Measurements from ENCODE around the gene GRIK4.

GRIK4 gene

DNA sequence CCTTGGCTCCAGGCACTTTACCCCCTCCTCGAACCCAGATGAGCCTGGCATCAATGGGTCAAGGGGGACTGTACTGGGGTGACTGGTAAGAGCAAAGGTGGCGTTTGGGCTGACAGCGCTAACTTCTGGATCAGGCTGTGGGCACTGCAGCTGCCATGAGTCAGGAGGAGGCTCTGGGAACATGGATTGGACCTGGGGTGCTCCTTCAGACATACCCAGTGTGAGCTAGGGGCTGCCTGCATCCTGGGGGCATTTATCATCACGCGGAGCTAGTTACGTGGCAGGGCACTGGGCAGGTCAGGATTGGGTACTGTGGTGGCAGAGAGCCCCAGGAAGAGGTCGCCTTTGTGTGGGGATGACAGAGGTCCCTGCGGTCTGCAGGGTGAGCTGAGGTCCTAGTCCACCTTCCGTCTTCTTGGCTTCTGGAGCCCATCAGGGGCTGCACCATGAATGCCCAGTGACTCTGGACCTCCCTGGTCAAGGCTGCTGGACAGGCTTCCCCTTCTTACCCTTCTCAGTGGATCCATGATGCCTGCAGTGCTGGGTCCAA lies 13.1 kb downstream of the GRIK4 start:
- no peak overlapping the region for H3K9ac ChIP-seq
- no peaks in the 10 kb centered on the region for H3K36me3 ChIP-seq
- H3K4me1 ChIP-seq = peaks cover 28% of the 10 kb centered on the region
- TF ChIP-seq Cebpa-rat (IDR thresholded peaks at IDR 0.05) = no peak
- H4K20me1 ChIP-seq = no peaks in the 10 kb centered on the region
- no peak overlapping the region for H3K4me3 ChIP-seq
- H3K27ac ChIP-seq = no peak overlapping the region
- H3K4me2 ChIP-seq = no peak overlapping the region
- H3K27me3 ChIP-seq = no peaks in the 10 kb centered on the region
- H3K9me3 ChIP-seq = no peaks in the 10 kb centered on the region

DNA sequence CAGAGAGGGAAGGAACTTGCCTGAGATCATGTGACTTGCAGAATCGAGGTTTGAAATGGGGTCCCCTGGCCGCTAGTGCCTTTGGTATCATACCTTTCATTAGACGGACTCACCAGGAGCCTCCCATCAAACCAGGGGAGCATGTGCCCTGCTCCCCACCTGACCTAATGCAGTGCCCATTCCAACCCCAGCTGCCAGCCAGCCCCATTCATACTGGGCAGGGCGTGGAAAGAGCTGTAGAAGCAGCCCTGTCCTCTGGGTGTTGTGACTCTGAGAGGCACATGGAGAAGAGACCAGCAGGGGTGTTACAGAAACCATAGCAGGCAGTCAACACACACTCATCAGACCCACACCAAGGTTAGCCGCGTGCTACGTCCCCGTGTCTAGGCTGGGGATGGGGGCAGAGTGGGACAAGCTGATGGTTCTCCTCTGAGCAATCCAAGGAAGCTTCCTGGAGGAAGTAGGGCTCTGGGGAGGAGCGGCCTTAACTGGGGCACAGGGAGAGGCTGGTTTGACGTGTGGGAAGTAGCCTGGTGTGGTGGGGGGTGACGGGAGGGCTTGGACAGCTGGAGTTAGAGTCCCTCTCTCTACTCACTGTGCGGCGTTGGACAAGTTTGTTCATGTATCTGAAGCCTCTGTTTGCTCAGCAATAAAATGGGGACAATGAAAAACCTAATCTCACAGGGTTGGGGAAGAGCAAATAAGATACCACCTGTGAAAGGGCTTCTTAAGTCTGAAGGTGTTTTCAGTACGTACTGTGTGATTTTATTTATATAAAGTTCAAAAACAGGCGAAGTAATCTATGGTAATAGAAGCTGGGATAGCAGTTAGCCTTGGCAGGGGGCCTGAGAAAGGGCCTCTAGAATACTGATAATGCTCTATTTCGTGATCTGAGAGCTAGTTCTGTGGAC lies 14.0 kb downstream of the GRIK4 start:
- H3K27me3 ChIP-seq = no peaks in the 10 kb centered on the region
- H4K20me1 ChIP-seq = no peaks in the 10 kb centered on the region
- H3K27ac ChIP-seq = no peak overlapping the region
- TF ChIP-seq Cebpa-rat (IDR thresholded peaks at IDR 0.05) = no peak
- H3K9me3 ChIP-seq = no peaks in the 10 kb centered on the region
- H3K4me3 ChIP-seq = no peak overlapping the region
- no peak overlapping the region for H3K9ac ChIP-seq
- no peaks in the 10 kb centered on the region for H3K36me3 ChIP-seq
- H3K4me1 ChIP-seq = peaks cover 28% of the 10 kb centered on the region
- H3K4me2 ChIP-seq = no peak overlapping the region

- Histone ChIP-seq H3K9me3 (no peaks in the 10 kb centered on the region), H3K27ac (no peak overlapping the region), H4K20me1 (no peaks in the 10 kb centered on the region), H3K36me3 (no peaks in the 10 kb centered on the region), H3K4me1 (peaks cover 28% of the 10 kb centered on the region), H3K4me3 (no peak overlapping the region), H3K9ac (no peak overlapping the region), H3K4me2 (no peak overlapping the region), H3K27me3 (no peaks in the 10 kb centered on the region)
- TF ChIP-seq Cebpa-rat (IDR thresholded peaks at IDR 0.05) = no peak
Observed at GRCh38 chr11:120526241-120526640, 14.7 kb downstream of the GRIK4 start.

DNA sequence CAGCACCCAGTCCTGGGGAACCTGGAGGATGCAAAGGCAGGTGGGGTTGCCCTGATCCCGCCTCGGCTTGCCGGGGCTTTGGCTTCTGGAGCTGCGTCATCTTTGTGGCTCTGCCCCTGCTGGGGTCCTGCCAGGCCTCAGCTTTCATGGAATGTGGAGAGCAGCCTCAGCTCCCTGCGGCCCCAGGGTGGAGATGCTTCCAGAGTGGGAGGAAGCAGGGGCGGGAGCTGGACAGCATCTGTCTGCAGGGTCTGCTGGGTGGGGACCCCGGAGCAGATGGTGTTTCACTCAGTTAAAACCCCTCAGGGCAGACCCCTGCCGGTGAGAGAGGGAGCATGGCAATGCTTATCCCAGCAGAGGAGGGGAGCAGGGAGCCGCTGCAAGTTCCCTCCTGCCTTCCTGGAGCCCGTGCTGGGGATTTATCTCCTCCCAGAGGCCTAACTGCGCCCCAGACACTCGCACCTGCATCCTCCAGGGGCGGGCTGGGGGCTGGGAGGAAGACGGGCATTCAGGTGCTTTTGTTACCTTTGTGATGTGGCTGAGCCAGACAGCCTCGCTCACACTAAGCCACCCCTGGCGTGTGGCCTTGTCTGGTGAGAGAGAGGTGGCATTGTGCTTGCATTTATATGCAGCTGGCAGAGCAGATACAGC lies 15.7 kb downstream of the GRIK4 start:
- no peaks in the 10 kb centered on the region for H3K36me3 ChIP-seq
- no peak overlapping the region for H3K27ac ChIP-seq
- no peak overlapping the region for H3K4me3 ChIP-seq
- no peaks in the 10 kb centered on the region for H3K27me3 ChIP-seq
- no peaks in the 10 kb centered on the region for H4K20me1 ChIP-seq
- TF ChIP-seq Cebpa-rat (IDR thresholded peaks at IDR 0.05) = no peak
- H3K9ac ChIP-seq = no peak overlapping the region
- H3K9me3 ChIP-seq = no peaks in the 10 kb centered on the region
- peaks cover 22% of the 10 kb centered on the region for H3K4me1 ChIP-seq
- H3K4me2 ChIP-seq = peak overlapping the region; percentile 31; the same call in 1 of the 2 replicates

- Histone ChIP-seq H3K27me3 (no peaks in the 10 kb centered on the region), H3K4me3 (no peak overlapping the region), H3K4me1 (peaks cover 7% of the 10 kb centered on the region), H3K9me3 (no peaks in the 10 kb centered on the region), H3K36me3 (no peaks in the 10 kb centered on the region), H3K9ac (no peak overlapping the region), H4K20me1 (no peaks in the 10 kb centered on the region), H3K27ac (no peak overlapping the region), H3K4me2 (no peak overlapping the region)
- TF ChIP-seq Cebpa-rat (IDR thresholded peaks at IDR 0.05) = no peak
Observed at GRCh38 chr11:120528749-120529148, 17.2 kb downstream of the GRIK4 start.

DNA sequence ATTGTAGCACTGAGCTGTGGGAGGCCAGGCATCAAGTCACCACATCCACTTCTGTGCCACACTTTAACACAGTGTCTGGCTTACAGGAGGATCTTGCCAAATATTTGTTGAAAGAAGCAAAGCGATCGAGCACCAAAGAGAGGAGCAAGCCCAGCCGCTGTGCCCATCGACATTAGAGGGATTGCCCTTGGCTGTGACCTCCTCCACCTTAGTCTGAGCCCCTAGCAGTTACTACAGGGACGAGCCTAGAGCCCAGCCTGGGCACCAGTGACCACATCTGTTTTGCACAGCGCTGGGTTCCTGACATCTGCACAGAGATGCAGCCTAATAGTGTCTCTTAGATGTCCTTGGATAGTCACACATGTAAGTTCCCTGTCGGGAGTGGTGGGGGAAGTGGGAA lies 17.7 kb downstream of the GRIK4 start:
- no peaks in the 10 kb centered on the region for H3K9me3 ChIP-seq
- H3K4me2 ChIP-seq = no peak overlapping the region
- no peaks in the 10 kb centered on the region for H4K20me1 ChIP-seq
- H3K36me3 ChIP-seq = no peaks in the 10 kb centered on the region
- TF ChIP-seq Cebpa-rat (IDR thresholded peaks at IDR 0.05) = no peak
- H3K9ac ChIP-seq = no peak overlapping the region
- peaks cover 2% of the 10 kb centered on the region for H3K4me1 ChIP-seq
- H3K4me3 ChIP-seq = no peak overlapping the region
- no peak overlapping the region for H3K27ac ChIP-seq
- no peaks in the 10 kb centered on the region for H3K27me3 ChIP-seq

DNA sequence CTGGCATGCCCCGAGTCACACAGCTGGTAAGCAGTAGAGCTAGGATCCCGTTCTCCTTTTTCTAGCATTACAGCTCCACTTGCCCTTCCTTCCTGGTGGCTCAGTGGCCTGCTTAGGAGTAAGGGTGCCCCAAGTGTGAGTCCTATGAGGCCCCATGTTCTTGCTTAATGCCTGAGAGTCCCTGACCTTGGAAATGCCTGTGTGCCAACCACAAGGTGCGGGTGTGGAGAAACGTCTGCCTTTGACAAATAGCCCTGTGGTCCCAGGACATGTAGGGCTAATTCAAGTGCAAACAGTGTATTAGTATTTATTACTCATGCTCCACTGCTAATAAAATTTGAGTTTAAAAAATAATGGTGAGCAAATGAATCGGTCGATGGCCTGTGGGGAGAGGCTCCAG lies 18.4 kb downstream of the GRIK4 start:
- no peaks in the 10 kb centered on the region for H3K9me3 ChIP-seq
- H3K27ac ChIP-seq = no peak overlapping the region
- H3K4me2 ChIP-seq = no peak overlapping the region
- no peaks in the 10 kb centered on the region for H3K27me3 ChIP-seq
- H4K20me1 ChIP-seq = no peaks in the 10 kb centered on the region
- no peak overlapping the region for H3K4me3 ChIP-seq
- H3K4me1 ChIP-seq = no peaks in the 10 kb centered on the region
- no peaks in the 10 kb centered on the region for H3K36me3 ChIP-seq
- no peak overlapping the region for H3K9ac ChIP-seq
- TF ChIP-seq Cebpa-rat (IDR thresholded peaks at IDR 0.05) = no peak

- Histone ChIP-seq H3K4me3 (no peak overlapping the region), H3K9ac (no peak overlapping the region), H3K9me3 (no peaks in the 10 kb centered on the region), H3K4me2 (no peak overlapping the region), H3K27me3 (no peaks in the 10 kb centered on the region), H3K36me3 (no peaks in the 10 kb centered on the region), H4K20me1 (no peaks in the 10 kb centered on the region), H3K27ac (no peak overlapping the region), H3K4me1 (no peaks in the 10 kb centered on the region)
- TF ChIP-seq Cebpa-rat (IDR thresholded peaks at IDR 0.05) = no peak
Observed at GRCh38 chr11:120532082-120532831, 20.7 kb downstream of the GRIK4 start.

- no peaks in the 10 kb centered on the region for H3K27me3 ChIP-seq
- H3K4me3 ChIP-seq = no peak overlapping the region
- no peaks in the 10 kb centered on the region for H3K36me3 ChIP-seq
- no peaks in the 10 kb centered on the region for H3K4me1 ChIP-seq
- H3K27ac ChIP-seq = no peak overlapping the region
- H3K9me3 ChIP-seq = no peaks in the 10 kb centered on the region
- no peaks in the 10 kb centered on the region for H4K20me1 ChIP-seq
- H3K9ac ChIP-seq = no peak overlapping the region
- H3K4me2 ChIP-seq = no peak overlapping the region
- no peak for TF ChIP-seq Cebpa-rat (IDR thresholded peaks at IDR 0.05)
Observed at GRCh38 chr11:120532832-120533196, 21.3 kb downstream of the GRIK4 start.
